Endothelial cell of umbilical vein (primary cell): ENCODE data around the gene TCIRG1. TPM values are rescaled to one million over a fixed set of nuclear protein-coding genes. Genes with fewer than 3 reads are reported as not detected.

Experiments used
- BruUV-seq: library from RNA; stranded (reverse); fragments of 400-500 nt; replicated peaks from 2 replicates; lab custom pipeline; 2021; lab: Mats Ljungman, UMichigan
- CTCF ChIA-PET: fragments of 300-600, 350-600 bp; sonication (Branson Sonifier 250); formaldehyde crosslinking; loops from one replicate; lab custom pipeline; 2021; ENCODE audit warnings: antibody characterized with exemption, inconsistent platforms; lab: Charles Lee
- POLR2A ChIA-PET: fragments of 300-600, 350-600 bp; sonication (Branson Sonifier 250); formaldehyde crosslinking; loops from one replicate; lab custom pipeline; 2021; ENCODE audit warnings: antibody characterized with exemption, inconsistent platforms; lab: Charles Lee
- DNase-seq: peaks from one replicate; pipeline ENCODE4 v3.0.0-alpha.2; 2011; ENCODE audit warnings: low read depth, low spot score
- FAIRE-seq: peaks from 2 replicates; lab custom pipeline; 2011; peaks lifted over from hg19 to GRCh38; lab: Jason Lieb, UNC
- H2AFZ ChIP-seq: 2 replicates; pipeline ENCODE4 v1.6.0; 2012; ENCODE audit warnings: low read depth, low read length, control low read depth, inconsistent platforms
- H3K27ac ChIP-seq: 2 replicates; pipeline ENCODE4 v1.5.1; 2011; ENCODE audit warnings: low read depth, mild to moderate bottlenecking, control low read depth, low read length, moderate library complexity; ENCODE audit not compliant: insufficient read depth
- H3K27me3 ChIP-seq, 2 experiments: 2 replicates each; pipeline versions ENCODE4 v1.6.0 to v1.6.1; 2011; ENCODE audit warnings: low read length in 2 of 2, mixed read lengths in 1 of 2; ENCODE audit not compliant: control insufficient read depth in 2 of 2, insufficient read depth in 2 of 2
- H3K36me3 ChIP-seq, 2 experiments: 2 replicates in 1 of 2; 3 replicates in 1 of 2; pipeline ENCODE4 v1.5.1; 2011; ENCODE audit warnings: low read length in 2 of 2, mild to moderate bottlenecking in 1 of 2, moderate library complexity in 1 of 2; ENCODE audit not compliant: control insufficient read depth in 2 of 2, insufficient read depth in 2 of 2; ENCODE audit errors: extremely low read depth in 1 of 2
- H3K4me1 ChIP-seq: 3 replicates; pipeline ENCODE4 v1.5.1; 2011; ENCODE audit warnings: mild to moderate bottlenecking, low read length; ENCODE audit not compliant: control insufficient read depth, insufficient read depth; ENCODE audit errors: extremely low read depth
- H3K4me2 ChIP-seq: 2 replicates; pipeline ENCODE4 v1.6.1; 2011; ENCODE audit warnings: low read length, control low read depth, mixed read lengths; ENCODE audit not compliant: insufficient read depth
- H3K4me3 ChIP-seq, 3 experiments: fragments of 200-600 bp in 1 of 3; sonication (generic), shearing (Covaris generic) in 1 of 3; replicated peaks in 1 of 3; 2 replicates each; pipeline ENCODE4 v1.5.1; 2011 to 2016; ENCODE audit warnings: control low read depth in 3 of 3, low read length in 3 of 3, mild to moderate bottlenecking in 2 of 3, inconsistent platforms in 1 of 3, low read depth in 1 of 3, moderate library complexity in 1 of 3; ENCODE audit not compliant: insufficient read depth in 1 of 3
- H3K79me2 ChIP-seq: 2 replicates; pipeline ENCODE4 v1.6.0; 2012; ENCODE audit warnings: low read length, inconsistent platforms; ENCODE audit not compliant: control insufficient read depth, insufficient read depth
- H3K9ac ChIP-seq: replicated peaks from 2 replicates; pipeline ENCODE3; 2011; ENCODE audit warnings: low read length, control low read depth; ENCODE audit not compliant: insufficient read depth; ENCODE audit errors: extremely low read depth
- H3K9me1 ChIP-seq: replicated peaks from 3 replicates; pipeline ENCODE4 v1.6.0; 2011; ENCODE audit warnings: mild to moderate bottlenecking, low read length; ENCODE audit not compliant: control insufficient read depth, insufficient read depth; ENCODE audit errors: extremely low read depth
- H3K9me3 ChIP-seq: replicated peaks from 2 replicates; pipeline ENCODE4 v1.5.1; 2012; ENCODE audit warnings: low read length, inconsistent platforms; ENCODE audit not compliant: control insufficient read depth, insufficient read depth
- H4K20me1 ChIP-seq: replicated peaks from 2 replicates; pipeline ENCODE3; 2011; ENCODE audit warnings: mild to moderate bottlenecking, low read length; ENCODE audit not compliant: control insufficient read depth, insufficient read depth; ENCODE audit errors: extremely low read depth
- CTCF ChIP-seq, 2 donors: IDR thresholded peaks; 1 replicate in 1 of 2; 2 replicates in 1 of 2; pipeline ENCODE4 v1.5.1; 2011; ENCODE audit warnings: low read length in 2 of 2, mild to moderate bottlenecking in 2 of 2, moderate library complexity in 2 of 2, control low read depth in 1 of 2, inconsistent platforms in 1 of 2, low read depth in 1 of 2; ENCODE audit not compliant: insufficient read depth in 1 of 2; ENCODE audit errors: extremely low read depth in 1 of 2
- EZH2 ChIP-seq: IDR thresholded peaks from 2 replicates; pipeline ENCODE4 v1.6.1; 2012; ENCODE audit warnings: borderline replicate concordance, low read depth, mild to moderate bottlenecking, moderate library complexity, low read length, inconsistent platforms; ENCODE audit not compliant: severe bottlenecking
- FOS ChIP-seq: IDR thresholded peaks from 2 replicates; pipeline ENCODE4 v1.6.1; 2011; ENCODE audit warnings: mild to moderate bottlenecking, low read length, moderate library complexity, borderline replicate concordance; ENCODE audit not compliant: insufficient read depth
- GATA2 ChIP-seq: IDR thresholded peaks from 2 replicates; pipeline ENCODE4 v1.7.0; 2011; ENCODE audit warnings: low read depth, mild to moderate bottlenecking, moderate library complexity, mixed read lengths, low read length; ENCODE audit not compliant: insufficient read length, insufficient read depth
- JUN ChIP-seq: IDR thresholded peaks from 2 replicates; pipeline ENCODE4 v1.6.1; 2011; ENCODE audit warnings: borderline replicate concordance, low read depth; ENCODE audit not compliant: insufficient read length, insufficient read depth
- MAX ChIP-seq: IDR thresholded peaks from 2 replicates; pipeline ENCODE4 v1.6.1; 2011; ENCODE audit not compliant: insufficient read depth, insufficient read length
- MYC ChIP-seq: IDR thresholded peaks from one replicate; pipeline ENCODE4 v1.6.1; 2011; ENCODE audit warnings: mild to moderate bottlenecking, low read depth, low read length
- POLR2A ChIP-seq: IDR thresholded peaks from 2 replicates; pipeline ENCODE4 v1.6.1; 2012; ENCODE audit warnings: low read depth, mild to moderate bottlenecking, control low read depth, low read length
- POLR2AphosphoS5 ChIP-seq: IDR thresholded peaks from 2 replicates; pipeline ENCODE4 v1.6.1; 2012; ENCODE audit warnings: low read depth, mild to moderate bottlenecking, control low read depth, low read length, moderate library complexity; ENCODE audit not compliant: insufficient read depth
- dilution Hi-C: fragments of 300-500 bp; cut with MboI; formaldehyde crosslinking; loops from one replicate; pipeline ENCODE4 v1.15.0; 2019; ENCODE audit warnings: low sequenced_read_pairs; ENCODE audit not compliant: extremely low pct_ligation_motif_present
- intact Hi-C: fragments of 100-400 bp; cut with micrococcal nuclease; formaldehyde crosslinking; loops from one replicate; pipeline ENCODE4 v1.10.0; 2022
- polyA plus RNA-seq, 4 experiments: library from polyadenylated mRNA; depleted of rRNA in 3 of 4; stranded (reverse) in 3 of 4; unstranded in 1 of 4; fragments of >200 nt; gene quantifications; 2 replicates each; pipeline versions ENCODE4 v1.2.1 to v1.2.3, GENCODE V29; 2011 to 2012; ENCODE audit warnings: missing spikeins in 1 of 4
- total RNA-seq: library from RNA; stranded (reverse); gene quantifications from 2 replicates; pipeline ENCODE4 v1.2.3, GENCODE V29; 2021

The TCIRG1 gene
- total and polyA plus RNA-seq, 2 donors (not counting 3 experiments of a cell fraction or from before 2014, with no cell fraction given): 134 to 183 TPM

GRCh38 chr11:67999201-67999629 lies 39.6 kb upstream of the TCIRG1 start:
- FAIRE-seq: no peak

More at GRCh38 chr11:67999201-67999629, 39.6 kb upstream of the TCIRG1 start:
- POLR2A ChIA-PET: no interaction called here
- no peaks in the 10 kb centered on the region for H4K20me1 ChIP-seq
- no peak overlapping the region for H3K4me2 ChIP-seq
- no peak overlapping the region for H3K27ac ChIP-seq
- no peak overlapping the region for H2AFZ ChIP-seq
- TF ChIP-seq CTCF (IDR thresholded peaks at IDR 0.05; ENCODE audit: extremely low read depth in 1 of 2, insufficient read depth in 1 of 2, low read depth in 1 of 2, low read length in 2 of 2) (no peak), GATA2 (no peak), MAX (no peak), EZH2 (no peak), POLR2A (no peak), MYC (no peak), FOS (no peak), JUN (no peak), POLR2AphosphoS5 (no peak)
- peaks cover 2% of the 10 kb centered on the region for H3K4me1 ChIP-seq
- CTCF ChIA-PET: no interaction called here
- no peaks in the 10 kb centered on the region for H3K79me2 ChIP-seq
- no peak for DNase-seq
- no peaks in the 10 kb centered on the region for H3K9me1 ChIP-seq
- H3K9me3 ChIP-seq: no peaks in the 10 kb centered on the region
- intact Hi-C loops (no loop called here), dilution Hi-C loops (no loop called here)
- no peak overlapping the region for H3K4me3 ChIP-seq
- no TSS peak for BruUV-seq
- H3K27me3 ChIP-seq: no peaks in the 10 kb centered on the region
- no peaks in the 10 kb centered on the region for H3K36me3 ChIP-seq
- H3K9ac ChIP-seq: no peak overlapping the region
